GM19395 (cell line): Measurements from ENCODE around the gene DSG3.
"Not testable (repeated sequence)": the region's sequence is repeated elsewhere in the genome, so short reads cannot be mapped to it uniquely, and the experiment has no call there.

Source experiments
- ATAC-seq: cut with Tn5 transposase; IDR thresholded peaks from one replicate; pipeline ENCODE4 v1.9.1; 2021; ENCODE audit warnings: mild to moderate bottlenecking, moderate library complexity; ENCODE audit not compliant: unreplicated experiment

DSG3 gene

DNA sequence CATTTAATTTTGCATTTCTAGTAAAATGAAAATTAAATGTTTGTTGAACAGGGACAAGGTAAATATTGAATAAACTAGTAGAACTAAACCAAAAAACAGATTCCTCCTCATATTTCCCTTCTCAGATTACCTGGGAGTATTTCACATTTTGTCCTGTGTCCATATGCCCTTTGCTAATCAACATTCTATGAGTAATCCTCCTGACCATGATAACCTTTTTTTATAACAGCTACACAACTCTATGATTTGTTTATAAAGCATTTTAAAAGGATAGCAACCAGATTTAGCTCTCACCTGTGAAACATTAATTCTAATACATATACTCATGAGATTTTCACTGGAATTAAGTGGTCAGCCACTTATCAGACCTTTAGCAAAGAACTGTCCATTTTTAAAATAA, 43.3 kb downstream of the DSG3 start:
- ATAC-seq, result no peak

- ATAC-seq, result no peak
These were observed 44.0 kb downstream of the DSG3 start for GRCh38 chr18:31491586-31491985.

DNA sequence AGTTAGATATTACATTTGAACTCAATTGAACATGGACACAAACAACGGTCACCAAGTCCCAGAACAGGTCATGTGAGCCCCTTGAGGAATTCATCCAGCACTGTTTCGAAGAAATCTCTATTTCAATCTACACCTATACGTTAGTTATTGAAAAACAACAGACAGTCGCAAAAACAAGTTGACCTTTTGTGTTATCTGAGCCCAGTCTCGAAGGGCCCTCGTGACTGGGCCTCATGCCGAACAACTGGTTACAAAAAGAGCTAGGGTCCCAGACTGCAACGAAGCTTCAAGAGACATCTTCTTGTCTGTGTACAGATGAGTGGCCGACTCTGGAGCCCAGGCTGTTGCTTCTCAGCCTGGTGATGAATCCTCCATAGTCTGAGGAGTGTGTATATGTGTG, 45.1 kb downstream of the DSG3 start:
- ATAC-seq, result no peak

- ATAC-seq, result no peak
These were observed 45.6 kb downstream of the DSG3 start for GRCh38 chr18:31493171-31493570.

DNA sequence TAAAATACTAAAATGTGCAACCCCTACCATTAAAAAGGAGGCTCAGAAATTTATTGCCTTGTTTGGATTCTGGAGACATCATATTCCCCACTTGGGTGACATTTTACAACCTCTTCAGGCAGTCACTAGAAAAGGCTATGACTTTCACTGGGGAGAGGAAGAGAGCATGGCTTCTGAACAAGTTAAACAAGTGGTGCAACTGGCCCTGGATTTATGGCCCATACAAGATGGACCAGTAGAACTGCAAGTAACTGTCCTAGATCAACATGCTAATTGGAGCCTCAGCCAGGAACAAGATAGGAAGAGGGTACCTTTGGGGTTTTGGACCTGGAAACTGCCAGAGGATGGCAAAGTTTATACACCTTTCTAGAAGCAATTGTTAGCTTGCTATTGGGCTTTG, 46.4 kb downstream of the DSG3 start:
- no peak for ATAC-seq

DNA sequence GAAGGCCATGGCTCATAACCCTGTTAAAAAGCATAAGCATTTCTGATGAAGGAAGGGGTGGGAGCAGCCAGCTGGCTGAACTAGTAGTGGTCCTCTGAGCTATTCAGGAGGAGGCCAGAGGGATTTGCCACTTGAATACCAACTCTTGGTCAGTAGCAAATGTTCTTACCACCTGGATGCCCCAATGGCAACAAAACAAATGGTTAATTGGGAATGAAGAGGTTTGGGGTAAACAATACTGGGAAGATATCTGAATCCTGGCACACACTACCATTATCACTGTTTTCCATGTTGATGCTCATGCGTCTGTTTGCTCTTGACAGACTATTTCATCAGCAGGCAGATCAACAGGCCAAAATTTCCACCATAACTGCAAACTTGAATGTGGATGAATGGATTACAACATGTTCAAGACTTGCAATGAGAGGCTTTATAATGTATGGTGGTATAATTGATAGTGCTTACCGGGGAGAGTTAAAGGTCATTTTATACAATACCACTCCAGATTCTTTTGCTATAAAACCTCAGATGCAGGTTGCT, 47.2 kb downstream of the DSG3 start:
- ATAC-seq, result not testable (repeated sequence)

DNA sequence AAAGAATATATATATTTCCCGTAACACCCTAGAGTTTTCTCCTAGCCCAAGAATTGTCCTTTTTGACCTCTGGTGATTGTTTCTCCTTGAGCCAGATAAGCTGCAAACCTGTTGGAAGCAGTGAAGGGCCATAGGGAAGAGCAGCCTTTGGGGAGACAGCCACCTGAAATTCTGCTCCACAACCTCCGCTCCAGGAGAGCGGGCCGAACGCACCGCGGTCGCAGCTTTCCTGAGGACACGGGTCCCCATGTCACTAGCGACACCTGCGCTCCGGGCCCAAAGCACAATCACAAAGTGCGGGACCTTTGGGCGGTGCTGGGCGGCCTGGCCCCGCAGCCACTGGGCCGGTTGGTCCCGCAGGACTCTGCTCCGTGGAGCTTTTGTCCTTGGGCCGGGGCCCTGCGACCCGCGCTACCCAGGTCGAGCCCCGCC, 49.9 kb downstream of the DSG3 start:
- no peak for ATAC-seq

DNA sequence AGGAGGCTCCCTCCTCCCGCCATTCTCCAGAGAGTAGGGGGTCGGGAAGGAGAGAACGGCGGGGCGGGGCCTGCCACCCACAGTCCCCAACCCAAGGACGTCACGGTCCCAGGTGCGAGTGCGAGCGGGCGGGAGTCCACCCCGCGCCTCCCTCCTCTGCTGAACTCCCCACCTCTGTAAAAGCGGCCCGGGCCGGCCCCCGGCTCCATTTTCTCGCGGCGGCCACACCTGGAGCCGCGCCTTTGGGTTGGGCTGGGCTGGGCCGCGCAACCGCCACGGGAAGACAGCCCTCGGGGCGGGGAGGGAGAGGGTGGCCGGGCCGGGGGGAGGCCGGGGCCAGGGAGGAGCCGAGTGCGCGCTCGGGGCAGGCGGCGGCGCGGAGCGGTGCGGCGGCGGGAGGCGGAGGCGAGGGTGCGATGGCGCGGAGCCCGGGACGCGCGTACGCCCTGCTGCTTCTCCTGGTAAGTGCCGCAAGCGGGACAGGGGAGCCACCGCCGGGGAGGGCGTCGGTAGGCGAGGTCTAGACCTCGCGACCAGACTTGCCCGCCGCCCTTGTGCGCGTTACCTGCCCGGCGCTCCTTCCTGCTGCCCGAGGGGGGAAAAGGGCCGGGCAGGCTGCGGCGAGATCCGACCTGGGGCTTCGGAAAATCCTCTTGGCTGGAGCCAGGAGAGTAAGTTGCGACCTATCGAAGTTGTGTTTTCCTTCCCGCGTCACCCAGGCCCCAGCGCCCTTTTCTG, 50.5 kb downstream of the DSG3 start, which contains the start of gene DSG2:
DSG2 (plus strand) TSS at position 342 of the 738 bp plus-strand sequence; CDS start at position 417, 75 bp downstream.
- peak; percentile 43 for ATAC-seq

DNA sequence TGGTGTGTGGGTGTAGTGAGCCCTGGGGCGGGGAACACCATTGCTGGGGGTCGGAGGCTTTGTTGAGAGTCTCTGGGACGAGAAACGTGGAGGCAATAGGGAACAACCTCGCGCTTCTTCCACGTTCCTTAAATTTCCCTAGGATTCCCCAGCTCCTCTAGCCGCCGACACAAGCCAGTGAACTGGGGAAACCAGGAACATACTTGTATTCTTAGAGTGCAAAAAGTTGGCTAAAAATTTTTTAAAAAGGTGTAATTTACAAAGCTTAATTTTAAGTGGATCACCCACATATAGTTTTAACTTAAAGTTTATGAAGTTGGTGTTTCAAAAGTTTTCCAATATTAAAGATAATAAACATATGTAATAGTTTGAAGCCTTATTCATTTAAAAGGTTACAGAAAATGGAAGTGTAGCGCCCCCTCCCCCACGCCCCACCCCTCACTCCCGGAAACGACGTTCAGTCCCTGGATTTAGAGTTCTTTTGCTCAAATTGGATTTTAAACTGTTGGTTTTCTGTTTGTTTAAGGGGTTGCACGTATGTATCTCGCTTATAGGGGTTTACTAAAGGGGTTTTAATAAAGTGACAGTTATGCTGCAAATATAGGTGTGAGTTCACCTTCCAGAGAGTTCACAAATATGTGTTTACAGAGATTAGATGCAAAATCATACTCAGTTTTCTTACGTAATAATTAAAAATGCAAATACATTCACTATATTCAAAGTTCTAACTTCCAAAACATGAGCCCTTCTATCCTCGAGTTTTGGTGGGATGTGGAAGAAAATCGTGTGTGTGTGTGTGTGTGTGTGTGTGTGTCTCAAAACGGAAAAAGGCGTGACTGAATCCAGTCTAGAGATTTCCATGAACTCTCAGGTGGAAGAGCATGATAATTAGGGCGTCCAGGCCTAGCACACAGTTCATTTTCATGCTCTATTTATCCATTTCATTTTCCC, 51.3 kb downstream of the DSG3 start:
- ATAC-seq, result peak; percentile 22

- peak; percentile 89 for ATAC-seq
These were observed 52.6 kb downstream of the DSG3 start for GRCh38 chr18:31500051-31500688.

GRCh38 chr18:31503011-31503410, 55.5 kb downstream of the DSG3 start:
- no peak for ATAC-seq

GRCh38 chr18:31504455-31505147, 57.1 kb downstream of the DSG3 start:
- no peak for ATAC-seq

DNA sequence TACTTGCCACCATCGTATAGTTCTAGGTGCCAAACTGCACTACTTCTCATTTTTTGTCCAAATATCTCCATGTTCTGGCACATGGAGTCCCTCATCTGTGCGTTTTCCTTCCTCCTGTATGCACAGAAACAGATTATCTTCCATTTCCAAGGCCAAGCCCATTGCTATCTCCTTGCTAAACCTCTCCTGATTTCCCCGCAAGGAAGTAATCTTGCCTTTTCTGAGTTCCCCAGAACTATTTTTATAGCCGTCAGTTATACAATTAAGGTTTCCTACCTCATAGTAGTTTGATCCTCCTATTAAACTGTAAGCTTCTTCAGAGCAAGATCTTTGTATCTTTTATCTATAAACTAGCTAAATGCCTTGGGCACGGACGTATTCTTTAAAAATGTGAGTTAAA, 57.6 kb downstream of the DSG3 start:
- ATAC-seq, result no peak

DNA sequence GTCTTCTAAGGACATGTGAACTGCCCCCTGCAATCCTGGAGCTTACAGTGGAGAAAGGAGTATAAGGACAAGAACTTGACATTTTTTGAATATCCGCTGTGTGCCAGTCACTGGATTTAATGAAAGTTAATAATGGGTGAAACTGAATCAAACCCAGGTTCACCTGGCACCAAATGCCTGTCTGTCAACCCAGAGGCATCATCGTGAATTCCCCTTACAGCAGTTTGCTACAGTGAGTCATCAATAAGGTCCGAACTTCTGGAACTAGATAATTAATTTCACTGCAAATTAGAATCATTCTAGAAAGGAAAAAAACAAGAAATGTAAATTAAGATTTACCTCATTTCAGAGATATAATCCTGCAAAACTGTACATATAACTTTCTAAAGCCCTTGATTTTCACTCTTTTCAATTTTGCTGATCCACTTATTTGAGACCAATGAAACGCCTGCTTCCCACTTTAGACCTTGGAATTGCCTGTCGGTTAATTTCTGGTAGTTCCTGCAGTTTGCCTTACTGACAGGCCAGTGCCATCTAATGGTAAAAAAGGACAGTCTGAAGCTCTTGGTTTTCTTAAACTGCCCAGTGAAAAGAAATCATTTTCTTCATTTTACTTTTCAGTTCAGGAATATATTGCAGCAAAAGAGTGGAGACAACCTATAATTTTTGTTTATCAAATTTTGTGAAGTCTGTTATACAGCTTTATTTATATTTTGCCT, 58.6 kb downstream of the DSG3 start:
- no peak for ATAC-seq

- ATAC-seq, result not testable (repeated sequence)
These were observed 59.6 kb downstream of the DSG3 start for GRCh38 chr18:31507124-31507523.

DNA sequence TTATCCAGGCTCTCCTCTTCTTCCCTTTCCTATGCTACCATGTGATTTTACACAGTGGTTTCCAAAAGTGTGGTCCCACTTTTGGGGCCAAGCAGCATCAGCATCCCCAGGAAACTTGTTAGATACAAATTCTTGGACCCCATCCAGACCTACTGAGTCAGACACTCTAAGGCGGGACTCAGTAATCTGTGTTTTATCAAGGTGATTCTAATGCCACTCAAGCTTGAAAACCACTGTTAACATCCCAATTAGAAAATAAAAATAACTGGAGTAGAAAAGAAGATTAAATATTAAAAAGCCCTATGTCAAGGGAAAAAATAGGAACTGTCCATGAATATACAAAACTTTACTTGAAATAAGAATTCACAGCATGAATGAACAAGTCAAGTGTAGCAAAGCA, 61.2 kb downstream of the DSG3 start:
- ATAC-seq, result no peak

GRCh38 chr18:31509571-31509970, 62.0 kb downstream of the DSG3 start:
- no peak for ATAC-seq

- ATAC-seq, result no peak
These were observed 62.8 kb downstream of the DSG3 start for GRCh38 chr18:31510319-31510718.

GRCh38 chr18:31511098-31511497, 63.6 kb downstream of the DSG3 start:
- no peak for ATAC-seq
